Stomach (tissue), 4 donors: ENCODE measurements around the gene HSH2D.

Source experiments
- CTCF ChIP-seq, 7 experiments: fragments of 450-650 bp in 4 of 7; fragments of 200-600 bp in 3 of 7; sonication (generic) in 3 of 7; IDR thresholded peaks; one replicate each; pipeline ENCODE4 v1.5.1; 2016 to 2019; ENCODE audit warnings: antibody characterized with exemption in 7 of 7, control low read depth in 2 of 7, mild to moderate bottlenecking in 1 of 7
- EP300 ChIP-seq: sonication (generic); formaldehyde crosslinking; IDR thresholded peaks from one replicate; pipeline ENCODE4 v1.6.1; 2017; ENCODE audit warnings: antibody characterized with exemption
- POLR2A ChIP-seq, 4 donors: fragments of 450-650 bp; IDR thresholded peaks; one replicate each; pipeline ENCODE4 v1.6.1; 2016; ENCODE audit warnings: antibody characterized with exemption in 4 of 4, control low read depth in 2 of 4, mild to moderate bottlenecking in 1 of 4, moderate library complexity in 1 of 4
- POLR2AphosphoS5 ChIP-seq, 3 donors: sonication (generic); formaldehyde crosslinking; IDR thresholded peaks; one replicate each; pipeline ENCODE4 v1.6.1; 2016; ENCODE audit warnings: antibody characterized with exemption in 3 of 3

- no peak for TF ChIP-seq POLR2A (IDR thresholded peaks at IDR 0.05)
- peak in 1 of 7 experiments; percentile 7 for TF ChIP-seq CTCF (IDR thresholded peaks at IDR 0.05)
- no peak for TF ChIP-seq EP300
- TF ChIP-seq POLR2AphosphoS5 (IDR thresholded peaks at IDR 0.05) = peak in 1 of 3 donors; percentile 42
Measured at GRCh38 chr19:16193466-16193865, 50.0 kb downstream of the HSH2D start.
